Thyroid gland (tissue), 4 donors: ENCODE measurements around the gene LRFN4.

Source experiments
- POLR2A ChIP-seq, 2 donors: fragments of 450-650 bp; IDR thresholded peaks; one replicate each; pipeline ENCODE4 v1.6.1; 2017; ENCODE audit warnings: antibody characterized with exemption in 2 of 2, mild to moderate bottlenecking in 2 of 2, moderate library complexity in 1 of 2
- TF ChIP-seq, protein P1 (sequence below), 6 experiments: fragments of 200-600 bp in 3 of 6; fragments of 450-650 bp in 3 of 6; sonication (generic) in 3 of 6; IDR thresholded peaks; one replicate each; pipeline ENCODE4 v1.5.1; 2016 to 2019; ENCODE audit warnings: antibody characterized with exemption in 6 of 6, mild to moderate bottlenecking in 2 of 6, inconsistent platforms in 1 of 6, moderate library complexity in 1 of 6

DNA sequence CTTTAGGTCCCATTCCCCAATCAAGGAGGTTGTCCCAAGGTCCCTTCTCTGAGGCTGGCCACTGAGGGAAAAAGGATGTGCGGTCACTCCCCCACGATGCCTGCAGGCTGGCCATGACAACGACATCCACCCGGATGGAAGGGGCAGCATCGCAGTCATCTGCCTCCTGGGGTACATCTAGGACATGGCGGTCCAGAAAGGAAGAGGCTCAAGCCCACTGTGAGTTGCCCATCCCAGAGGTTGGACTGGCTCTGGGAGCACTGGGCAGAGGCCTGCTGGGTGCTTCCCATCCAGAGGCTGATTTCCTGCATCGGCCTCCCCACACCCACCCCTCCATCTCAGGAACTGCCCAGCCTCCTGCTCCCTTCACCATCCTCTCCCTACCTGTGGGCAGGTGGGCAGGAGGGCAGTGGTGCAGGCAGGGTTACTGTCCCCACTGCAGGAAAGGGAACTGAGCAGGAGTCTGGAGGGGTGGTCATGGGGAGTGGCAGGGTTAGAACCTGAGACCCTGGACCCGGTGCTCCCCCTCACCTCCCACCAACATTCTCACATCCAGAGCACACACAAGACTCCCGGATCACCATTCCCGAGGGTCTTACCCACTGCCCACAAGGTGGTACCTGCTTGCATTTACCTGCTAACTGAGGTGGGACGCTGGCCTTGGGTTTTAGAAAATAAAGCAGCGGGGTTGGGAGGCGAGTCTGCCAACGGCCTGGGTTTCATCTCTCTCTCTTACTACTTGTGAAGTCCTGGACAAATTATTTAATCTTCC, 9.2 kb upstream of the LRFN4 start:
- TF ChIP-seq, protein P1, sequence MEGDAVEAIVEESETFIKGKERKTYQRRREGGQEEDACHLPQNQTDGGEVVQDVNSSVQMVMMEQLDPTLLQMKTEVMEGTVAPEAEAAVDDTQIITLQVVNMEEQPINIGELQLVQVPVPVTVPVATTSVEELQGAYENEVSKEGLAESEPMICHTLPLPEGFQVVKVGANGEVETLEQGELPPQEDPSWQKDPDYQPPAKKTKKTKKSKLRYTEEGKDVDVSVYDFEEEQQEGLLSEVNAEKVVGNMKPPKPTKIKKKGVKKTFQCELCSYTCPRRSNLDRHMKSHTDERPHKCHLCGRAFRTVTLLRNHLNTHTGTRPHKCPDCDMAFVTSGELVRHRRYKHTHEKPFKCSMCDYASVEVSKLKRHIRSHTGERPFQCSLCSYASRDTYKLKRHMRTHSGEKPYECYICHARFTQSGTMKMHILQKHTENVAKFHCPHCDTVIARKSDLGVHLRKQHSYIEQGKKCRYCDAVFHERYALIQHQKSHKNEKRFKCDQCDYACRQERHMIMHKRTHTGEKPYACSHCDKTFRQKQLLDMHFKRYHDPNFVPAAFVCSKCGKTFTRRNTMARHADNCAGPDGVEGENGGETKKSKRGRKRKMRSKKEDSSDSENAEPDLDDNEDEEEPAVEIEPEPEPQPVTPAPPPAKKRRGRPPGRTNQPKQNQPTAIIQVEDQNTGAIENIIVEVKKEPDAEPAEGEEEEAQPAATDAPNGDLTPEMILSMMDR (IDR thresholded peaks at IDR 0.05) = no peak
- TF ChIP-seq POLR2A (IDR thresholded peaks at IDR 0.05) = no peak
